Immature natural killer cell (primary cell): ENCODE measurements around the gene WWOX. TPM values are rescaled to one million over a fixed set of nuclear protein-coding genes. Genes with fewer than 3 reads are reported as not detected.
A peak's percentile ranks its signal among the peaks of the same experiment; 100 is the strongest.

Experiments
- DNase-seq, 3 donors: peaks; one replicate each; pipeline ENCODE4 v3.0.0; 2022; ENCODE audit warnings: mixed read lengths in 1 of 3
- H3K27ac Mint-ChIP-seq, 6 donors: one replicate each; pipeline ENCODE4 v1.8.0; 2020; ENCODE audit warnings: mixed read lengths in 6 of 6, mild to moderate bottlenecking in 5 of 6, inconsistent platforms in 4 of 6, moderate library complexity in 3 of 6
- H3K27me3 Mint-ChIP-seq, 3 donors: one replicate each; pipeline ENCODE4 v1.8.0; 2020 to 2021; ENCODE audit warnings: low read depth in 3 of 3, mild to moderate bottlenecking in 3 of 3, mixed read lengths in 3 of 3, moderate library complexity in 3 of 3, inconsistent platforms in 1 of 3
- H3K36me3 Mint-ChIP-seq, 3 donors: one replicate each; pipeline ENCODE4 v1.8.0; 2020; ENCODE audit warnings: mixed read lengths in 3 of 3, inconsistent platforms in 2 of 3, mild to moderate bottlenecking in 2 of 3
- H3K4me1 Mint-ChIP-seq, 2 donors: one replicate each; pipeline ENCODE4 v1.8.0; 2020; ENCODE audit warnings: inconsistent platforms in 2 of 2, mild to moderate bottlenecking in 2 of 2, mixed read lengths in 2 of 2, moderate library complexity in 1 of 2
- H3K4me3 Mint-ChIP-seq, 5 donors: one replicate each; pipeline ENCODE4 v1.8.0; 2020; ENCODE audit warnings: mild to moderate bottlenecking in 5 of 5, mixed read lengths in 5 of 5, inconsistent platforms in 3 of 5, moderate library complexity in 3 of 5
- H3K9me3 Mint-ChIP-seq, 6 donors: one replicate each; pipeline ENCODE4 v1.8.0; 2020; ENCODE audit warnings: mild to moderate bottlenecking in 6 of 6, mixed read lengths in 6 of 6, inconsistent platforms in 4 of 6, moderate library complexity in 3 of 6
- polyA plus RNA-seq, 3 donors: library from polyadenylated mRNA; unstranded; fragments of 300-500 nt; fragmentation: Illumina TruSeq; gene quantifications; one replicate each; pipeline ENCODE4 v1.2.3, GENCODE V29; 2021

The WWOX gene
- polyA plus RNA-seq, 3 donors from 2014 or later = 9.0 to 13.9 (median 12.3) TPM

- peaks cover 0 to 1% (median 0%) of the 10 kb centered on the region in 6 donors for H3K9me3 Mint-ChIP-seq
- peaks cover 60 to 74% of the 10 kb centered on the region in 2 donors for H3K4me1 Mint-ChIP-seq
- H3K27me3 Mint-ChIP-seq = peaks cover 2 to 4% (median 3%) of the 10 kb centered on the region in 3 donors
- H3K36me3 Mint-ChIP-seq = no peaks in the 10 kb centered on the region
- H3K4me3 Mint-ChIP-seq = peak overlapping the region in 4 of 5 donors; percentile 8 to 60 (median 26)
- no peak overlapping the region for H3K27ac Mint-ChIP-seq
- DNase-seq = no peak
Measured at GRCh38 chr16:79077346-79077745, 977.9 kb downstream of the WWOX start.

DNA sequence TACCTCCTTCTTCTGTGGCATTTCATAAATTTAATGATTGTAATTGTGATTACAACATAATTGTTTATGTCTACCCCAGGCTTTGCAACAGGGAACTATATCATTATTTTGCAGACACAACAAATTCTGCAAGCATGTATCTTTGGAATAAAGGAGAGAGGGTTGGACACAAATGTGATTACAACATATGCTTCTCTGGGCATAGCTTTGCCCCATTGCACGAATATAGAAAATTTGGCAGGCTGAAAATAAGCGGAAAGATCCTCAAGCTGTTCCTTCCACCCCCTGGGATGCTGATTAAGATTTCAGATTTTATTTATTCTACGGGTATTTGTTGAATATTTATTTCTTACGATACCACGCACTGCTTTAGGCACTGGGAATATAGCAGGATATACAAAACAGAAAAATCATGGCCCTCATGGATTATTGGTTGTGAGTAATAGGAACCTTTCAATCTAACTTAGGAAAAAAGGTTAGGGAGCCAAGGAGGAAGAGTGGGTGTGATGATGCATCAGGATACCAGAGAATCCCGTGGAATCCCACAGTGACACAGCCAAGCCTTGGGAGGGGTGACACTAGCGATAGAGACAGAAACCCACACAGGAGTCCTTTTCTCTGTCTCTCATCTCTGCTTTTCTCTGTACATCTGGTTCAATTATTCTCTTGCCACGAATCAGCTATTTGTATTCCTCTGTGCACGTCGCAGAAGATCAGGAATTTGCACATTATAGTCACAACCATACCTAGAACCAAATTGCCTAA lies 980.4 kb downstream of the WWOX start:
- Mint-ChIP-seq H3K36me3 (no peaks in the 10 kb centered on the region), H3K9me3 (peaks cover 0 to 1% (median 0%) of the 10 kb centered on the region in 6 donors), H3K27ac (no peak overlapping the region), H3K4me1 (peaks cover 55 to 75% of the 10 kb centered on the region in 2 donors), H3K27me3 (peaks cover 2 to 4% (median 3%) of the 10 kb centered on the region in 3 donors), H3K4me3 (no peak overlapping the region)
- DNase-seq = no peak

GRCh38 chr16:79081297-79082066 lies 982.0 kb downstream of the WWOX start:
- peaks cover 0 to 4% (median 2%) of the 10 kb centered on the region in 3 donors for H3K27me3 Mint-ChIP-seq
- H3K4me3 Mint-ChIP-seq = no peak overlapping the region
- H3K9me3 Mint-ChIP-seq = no peaks in the 10 kb centered on the region
- no peaks in the 10 kb centered on the region for H3K36me3 Mint-ChIP-seq
- peak overlapping the region in 3 of 6 donors; percentile 23 to 50 (median 48) for H3K27ac Mint-ChIP-seq
- DNase-seq = no peak
- H3K4me1 Mint-ChIP-seq = peaks cover 46 to 64% of the 10 kb centered on the region in 2 donors

- Mint-ChIP-seq H3K4me3 (no peak overlapping the region), H3K27ac (no peak overlapping the region), H3K9me3 (no peaks in the 10 kb centered on the region), H3K4me1 (peaks cover 37 to 64% of the 10 kb centered on the region in 2 donors), H3K27me3 (peaks cover 0 to 4% (median 2%) of the 10 kb centered on the region in 3 donors), H3K36me3 (no peaks in the 10 kb centered on the region)
- DNase-seq = no peak
Measured at GRCh38 chr16:79082970-79083369, 983.5 kb downstream of the WWOX start.

DNA sequence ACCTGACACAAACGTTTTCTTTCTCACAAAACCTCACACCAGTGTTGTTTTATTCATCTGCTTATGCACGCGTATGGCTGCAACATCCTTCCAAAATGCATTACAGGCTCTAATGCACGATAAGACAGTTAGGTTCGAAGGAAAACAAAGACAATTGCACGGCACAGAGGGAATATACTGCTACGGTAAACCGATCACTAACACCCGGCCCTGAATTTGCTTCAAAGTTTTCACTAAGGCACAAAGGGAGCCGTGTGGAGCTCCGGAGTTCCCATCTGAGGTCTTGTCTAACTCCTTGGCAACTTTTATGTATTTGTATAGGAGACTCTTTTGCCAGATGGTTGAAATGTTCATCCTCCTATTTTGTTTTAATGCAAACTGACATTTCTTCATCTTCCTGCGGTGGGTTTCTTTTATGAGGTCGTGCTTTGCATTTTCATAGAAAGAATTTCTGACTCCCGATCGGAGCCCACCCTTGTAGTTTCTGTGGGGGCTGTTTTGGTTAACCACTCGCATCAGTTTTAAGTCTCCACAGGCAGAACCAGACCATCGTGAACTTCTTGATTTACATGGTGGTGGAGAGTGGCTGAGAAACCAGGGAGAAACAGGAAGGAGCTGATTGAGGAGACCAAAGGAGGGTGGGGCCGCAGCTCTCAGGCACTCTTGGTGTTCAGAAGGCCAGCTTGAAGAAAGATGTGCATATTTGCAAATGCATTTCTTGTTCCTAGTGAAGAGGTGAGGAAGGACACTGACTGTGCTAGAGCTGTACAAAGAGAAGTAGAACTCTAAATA lies 984.2 kb downstream of the WWOX start:
- H3K4me1 Mint-ChIP-seq = peaks cover 38 to 64% of the 10 kb centered on the region in 2 donors
- H3K9me3 Mint-ChIP-seq = no peaks in the 10 kb centered on the region
- no peak for DNase-seq

GRCh38 chr16:79088971-79089370 lies 989.5 kb downstream of the WWOX start:
- no peak for DNase-seq
- Mint-ChIP-seq H3K4me3 (peak overlapping the region; percentile 44 to 86 (median 60)), H3K27me3 (peaks cover 15 to 26% (median 24%) of the 10 kb centered on the region in 3 donors), H3K9me3 (no peaks in the 10 kb centered on the region), H3K36me3 (no peaks in the 10 kb centered on the region), H3K27ac (peak overlapping the region; percentile 64 to 93 (median 77)), H3K4me1 (peaks cover 67 to 87% of the 10 kb centered on the region in 2 donors)

More for the DNA sequence above, 984.2 kb downstream of the WWOX start:
- Mint-ChIP-seq H3K27ac (peak overlapping the region in 2 of 6 donors; percentile 1 to 28), H3K27me3 (peaks cover 0 to 2% (median 0%) of the 10 kb centered on the region in 3 donors), H3K4me3 (peak overlapping the region in 3 of 5 donors; percentile 8 to 64 (median 48)), H3K36me3 (no peaks in the 10 kb centered on the region)

DNA sequence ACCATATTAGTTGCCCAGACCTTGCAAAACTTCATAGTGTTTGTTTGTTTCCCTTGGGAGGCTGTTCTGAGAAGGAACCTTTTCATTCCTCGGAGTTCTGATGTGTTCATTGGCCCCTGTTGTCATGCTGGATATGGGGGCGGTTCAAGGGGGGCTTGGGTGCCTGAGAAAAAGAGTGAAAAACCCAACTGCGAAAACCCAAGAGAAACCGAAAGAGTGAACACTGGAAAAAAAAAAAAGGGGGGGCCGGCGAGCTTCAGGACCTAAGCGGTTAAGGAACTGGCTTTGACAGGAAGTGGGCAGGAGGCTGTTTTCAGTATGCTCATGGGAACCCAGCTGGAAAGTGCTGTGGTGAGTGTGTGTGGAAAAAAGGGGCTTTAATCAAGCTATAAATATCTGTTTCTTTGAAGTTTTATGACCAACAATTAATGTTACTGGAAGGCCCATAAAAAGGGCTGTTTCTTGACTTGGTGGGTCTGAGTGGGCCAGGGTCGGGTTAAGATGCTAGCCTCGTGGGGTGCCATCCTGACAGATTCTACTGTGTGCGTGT lies 990.4 kb downstream of the WWOX start:
- peaks cover 72 to 89% of the 10 kb centered on the region in 2 donors for H3K4me1 Mint-ChIP-seq
- peak; percentile 82 to 85 (median 83) for DNase-seq
- peaks cover 15 to 26% (median 24%) of the 10 kb centered on the region in 3 donors for H3K27me3 Mint-ChIP-seq
- H3K9me3 Mint-ChIP-seq = no peaks in the 10 kb centered on the region
- peak overlapping the region; percentile 76 to 86 (median 77) for H3K4me3 Mint-ChIP-seq
- peak overlapping the region; percentile 89 to 96 (median 92) for H3K27ac Mint-ChIP-seq
- no peaks in the 10 kb centered on the region for H3K36me3 Mint-ChIP-seq

DNA sequence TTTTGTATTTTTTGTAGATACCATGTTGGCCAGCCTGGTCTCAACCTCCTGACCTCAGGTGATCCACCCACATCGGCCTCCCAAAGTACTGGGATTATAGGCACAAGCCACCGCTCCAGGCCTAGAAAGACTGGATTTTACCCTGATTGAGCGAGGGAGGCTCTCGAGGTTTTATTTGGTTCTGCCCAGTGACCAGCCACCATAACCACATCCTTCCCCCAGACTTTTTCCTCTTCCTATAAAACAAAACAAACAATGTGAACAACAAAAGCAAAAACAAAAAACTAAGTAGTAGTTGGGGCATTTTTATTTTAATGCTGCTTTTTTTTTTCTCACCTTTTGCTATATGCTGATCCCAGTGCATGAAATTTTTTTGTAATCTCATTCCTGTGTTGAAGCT lies 991.5 kb downstream of the WWOX start:
- Mint-ChIP-seq H3K9me3 (no peaks in the 10 kb centered on the region), H3K4me1 (peaks cover 76 to 91% of the 10 kb centered on the region in 2 donors), H3K4me3 (peak overlapping the region; percentile 76 to 86 (median 77)), H3K36me3 (no peaks in the 10 kb centered on the region), H3K27ac (peak overlapping the region; percentile 89 to 96 (median 92)), H3K27me3 (peaks cover 15 to 26% (median 22%) of the 10 kb centered on the region in 3 donors)
- DNase-seq = peak; percentile 50 to 53 (median 50)

DNA sequence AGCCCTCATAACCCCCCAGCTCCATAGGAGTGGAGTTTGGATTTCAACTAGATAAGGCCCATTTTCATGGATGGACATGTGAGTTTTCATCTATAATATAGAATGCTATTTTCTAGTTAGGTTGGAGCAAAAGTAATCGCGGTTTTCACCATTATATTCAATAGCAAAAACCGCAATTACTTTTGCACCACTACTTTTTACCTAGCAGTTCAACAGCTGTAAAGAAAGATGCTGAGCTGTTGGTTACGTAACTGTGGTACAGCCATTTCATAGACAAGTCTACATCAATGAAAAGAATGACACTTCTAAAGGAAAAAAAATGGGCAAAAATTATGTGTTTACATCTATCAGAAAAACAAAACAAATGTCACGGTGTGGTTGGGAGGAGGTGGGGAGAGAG lies 993.4 kb downstream of the WWOX start:
- peaks cover 80 to 92% of the 10 kb centered on the region in 2 donors for H3K4me1 Mint-ChIP-seq
- no peaks in the 10 kb centered on the region for H3K9me3 Mint-ChIP-seq
- H3K27ac Mint-ChIP-seq = peak overlapping the region; percentile 60 to 96 (median 90)
- H3K36me3 Mint-ChIP-seq = peaks cover 0 to 4% (median 0%) of the 10 kb centered on the region in 3 donors
- H3K4me3 Mint-ChIP-seq = peak overlapping the region; percentile 76 to 83 (median 78)
- peaks cover 15 to 26% (median 24%) of the 10 kb centered on the region in 3 donors for H3K27me3 Mint-ChIP-seq
- no peak for DNase-seq

DNA sequence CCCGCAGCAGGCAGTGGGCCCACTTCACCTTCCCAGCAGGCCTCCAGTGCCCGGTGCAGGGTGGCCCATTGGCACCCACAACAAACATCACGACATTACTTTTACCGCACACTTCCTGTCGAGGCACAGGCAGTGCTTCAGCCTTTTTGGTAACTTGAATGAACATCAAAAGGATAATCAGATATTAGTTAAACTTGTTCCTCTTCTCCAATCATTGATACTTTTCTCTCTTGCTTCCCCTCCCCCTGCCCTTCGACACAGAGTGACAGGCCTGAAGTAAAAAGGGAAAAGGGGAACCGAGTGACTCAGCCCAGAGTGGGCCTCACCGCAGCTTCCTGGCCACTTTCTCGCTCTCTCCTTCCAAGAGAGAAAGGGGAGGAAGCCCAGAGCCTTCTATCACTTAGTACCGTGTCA lies 994.1 kb downstream of the WWOX start:
- H3K36me3 Mint-ChIP-seq = peaks cover 0 to 4% (median 0%) of the 10 kb centered on the region in 3 donors
- peaks cover 15 to 26% (median 24%) of the 10 kb centered on the region in 3 donors for H3K27me3 Mint-ChIP-seq
- H3K4me1 Mint-ChIP-seq = peaks cover 74 to 85% of the 10 kb centered on the region in 2 donors
- peak; percentile 63 to 81 (median 70) for DNase-seq
- H3K27ac Mint-ChIP-seq = peak overlapping the region; percentile 77 to 96 (median 90)
- H3K4me3 Mint-ChIP-seq = peak overlapping the region; percentile 70 to 88 (median 77)
- H3K9me3 Mint-ChIP-seq = no peaks in the 10 kb centered on the region

- Mint-ChIP-seq H3K4me1 (peaks cover 49 to 62% of the 10 kb centered on the region in 2 donors), H3K27ac (peak overlapping the region in 4 of 6 donors; percentile 0 to 71 (median 17)), H3K4me3 (peak overlapping the region in 1 of 5 donors; percentile 37), H3K9me3 (no peaks in the 10 kb centered on the region), H3K27me3 (peaks cover 4 to 14% (median 11%) of the 10 kb centered on the region in 3 donors), H3K36me3 (peaks cover 0 to 9% (median 0%) of the 10 kb centered on the region in 3 donors)
- no peak for DNase-seq
Measured at GRCh38 chr16:79096246-79096645, 996.8 kb downstream of the WWOX start.

- Mint-ChIP-seq H3K27me3 (peaks cover 4 to 8% (median 7%) of the 10 kb centered on the region in 3 donors), H3K4me3 (no peak overlapping the region), H3K27ac (peak overlapping the region in 2 of 6 donors; percentile 57 to 71), H3K4me1 (peaks cover 39 to 62% of the 10 kb centered on the region in 2 donors), H3K9me3 (no peaks in the 10 kb centered on the region), H3K36me3 (peaks cover 0 to 9% (median 0%) of the 10 kb centered on the region in 3 donors)
- DNase-seq = no peak
Measured at GRCh38 chr16:79097166-79097565, 997.7 kb downstream of the WWOX start.
